ENCODE results near the gene MCF2L2. TPM values are rescaled to one million over a fixed set of nuclear protein-coding genes. Genes with fewer than 3 reads are reported as not detected.

Gene MCF2L2
- total and polyA plus RNA-seq, 2 donors (not counting 1 experiment from before 2014, with no cell fraction given): 0.03 to 1.6 TPM

- no peak overlapping the region for H3K27ac ChIP-seq (ENCODE audit: low read length in 2 of 2)
- DNase-seq (no peak), ATAC-seq (ENCODE audit: low read depth) (no peak)
- no peaks in the 10 kb centered on the region for H3K4me1 Mint-ChIP-seq
- no peak overlapping the region for H3K4me3 ChIP-seq (ENCODE audit: control extremely low read depth in 1 of 5, extremely low read depth in 1 of 5, insufficient read depth in 1 of 5, low read depth in 2 of 5, low read length in 4 of 5)
- intact Hi-C loops (cut with micrococcal nuclease): no loop called here
- 69% methylated on average over 2 of the region's 3 CpGs for WGBS (ENCODE audit: insufficient coverage)
- no peaks in the 10 kb centered on the region for H3K79me2 ChIP-seq (ENCODE audit: control insufficient read depth, insufficient read depth, low read length)
- H3K9ac ChIP-seq (ENCODE audit: low read length): no peak overlapping the region
- TF ChIP-seq, protein P1, sequence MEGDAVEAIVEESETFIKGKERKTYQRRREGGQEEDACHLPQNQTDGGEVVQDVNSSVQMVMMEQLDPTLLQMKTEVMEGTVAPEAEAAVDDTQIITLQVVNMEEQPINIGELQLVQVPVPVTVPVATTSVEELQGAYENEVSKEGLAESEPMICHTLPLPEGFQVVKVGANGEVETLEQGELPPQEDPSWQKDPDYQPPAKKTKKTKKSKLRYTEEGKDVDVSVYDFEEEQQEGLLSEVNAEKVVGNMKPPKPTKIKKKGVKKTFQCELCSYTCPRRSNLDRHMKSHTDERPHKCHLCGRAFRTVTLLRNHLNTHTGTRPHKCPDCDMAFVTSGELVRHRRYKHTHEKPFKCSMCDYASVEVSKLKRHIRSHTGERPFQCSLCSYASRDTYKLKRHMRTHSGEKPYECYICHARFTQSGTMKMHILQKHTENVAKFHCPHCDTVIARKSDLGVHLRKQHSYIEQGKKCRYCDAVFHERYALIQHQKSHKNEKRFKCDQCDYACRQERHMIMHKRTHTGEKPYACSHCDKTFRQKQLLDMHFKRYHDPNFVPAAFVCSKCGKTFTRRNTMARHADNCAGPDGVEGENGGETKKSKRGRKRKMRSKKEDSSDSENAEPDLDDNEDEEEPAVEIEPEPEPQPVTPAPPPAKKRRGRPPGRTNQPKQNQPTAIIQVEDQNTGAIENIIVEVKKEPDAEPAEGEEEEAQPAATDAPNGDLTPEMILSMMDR (IDR thresholded peaks at IDR 0.05): no peak
- no peak for TF ChIP-seq EZH2 (IDR thresholded peaks at IDR 0.05; ENCODE audit: borderline replicate concordance, insufficient read depth, low read depth, low read length, poor library complexity, severe bottlenecking)
- H3K27ac Mint-ChIP-seq: no peak overlapping the region
- H2AFZ ChIP-seq (ENCODE audit: insufficient read depth, low read depth, low read length, poor library complexity, severe bottlenecking): no peak overlapping the region
- no peaks in the 10 kb centered on the region for H3K36me3 ChIP-seq (replicated peaks in 1 of 2; ENCODE audit: control extremely low read depth in 1 of 2, control insufficient read depth in 1 of 2, extremely low read depth in 1 of 2, insufficient read depth in 2 of 2, low read length in 1 of 2)
- H3K9me3 Mint-ChIP-seq (ENCODE audit: insufficient read depth): no peaks in the 10 kb centered on the region
- no peaks in the 10 kb centered on the region for H3K4me1 ChIP-seq (ENCODE audit: control insufficient read depth in 2 of 2, insufficient read depth in 2 of 2, low read length in 2 of 2)
- ChIA-PET POLR2A (no interaction called here), CTCF (no interaction called here)
- no peaks in the 10 kb centered on the region for H4K20me1 ChIP-seq (ENCODE audit: control insufficient read depth, insufficient read depth, low read length, poor library complexity, severe bottlenecking)
- no peak overlapping the region for H3K4me2 ChIP-seq (replicated peaks; ENCODE audit: low read depth, low read length, poor library complexity, severe bottlenecking)
- no peak overlapping the region for H3K4me3 Mint-ChIP-seq
- H3K9me3 ChIP-seq (ENCODE audit: control extremely low read depth in 1 of 3, control insufficient read depth in 2 of 3, insufficient read depth in 1 of 3, low read length in 2 of 3): peaks cover 0 to 1% (median 0%) of the 10 kb centered on the region in 3 donors
- H3K27me3 ChIP-seq (replicated peaks in 1 of 4; ENCODE audit: control extremely low read depth in 1 of 4, control insufficient read depth in 3 of 4, insufficient read depth in 4 of 4, low read length in 3 of 4): peaks cover 0 to 5% (median 4%) of the 10 kb centered on the region in 4 experiments
- no peaks in the 10 kb centered on the region for H3K27me3 Mint-ChIP-seq
These were observed 133.2 kb downstream of the MCF2L2 start for GRCh38 chr3:183295211-183295610.

- no peaks in the 10 kb centered on the region for H3K27me3 Mint-ChIP-seq
- H3K9me3 Mint-ChIP-seq (ENCODE audit: insufficient read depth): no peaks in the 10 kb centered on the region
- ATAC-seq (ENCODE audit: low read depth) (no peak), DNase-seq (no peak)
- no peaks in the 10 kb centered on the region for H3K4me1 Mint-ChIP-seq
- ChIA-PET POLR2A (no interaction called here), CTCF (no interaction called here)
- H3K4me3 Mint-ChIP-seq: no peak overlapping the region
- Histone ChIP-seq H3K27ac (ENCODE audit: low read length in 2 of 2) (no peak overlapping the region), H3K9ac (ENCODE audit: low read length) (no peak overlapping the region), H2AFZ (ENCODE audit: insufficient read depth, low read depth, low read length, poor library complexity, severe bottlenecking) (no peak overlapping the region), H3K79me2 (ENCODE audit: control insufficient read depth, insufficient read depth, low read length) (no peaks in the 10 kb centered on the region), H4K20me1 (ENCODE audit: control insufficient read depth, insufficient read depth, low read length, poor library complexity, severe bottlenecking) (no peaks in the 10 kb centered on the region), H3K4me1 (ENCODE audit: control insufficient read depth in 2 of 2, insufficient read depth in 2 of 2, low read length in 2 of 2) (no peaks in the 10 kb centered on the region), H3K27me3 (replicated peaks in 1 of 4; ENCODE audit: control extremely low read depth in 1 of 4, control insufficient read depth in 3 of 4, insufficient read depth in 4 of 4, low read length in 3 of 4) (peaks cover 0 to 5% (median 4%) of the 10 kb centered on the region in 4 experiments), H3K9me3 (ENCODE audit: control extremely low read depth in 1 of 3, control insufficient read depth in 2 of 3, insufficient read depth in 1 of 3, low read length in 2 of 3) (peaks cover 0 to 1% (median 0%) of the 10 kb centered on the region in 3 donors), H3K4me2 (replicated peaks; ENCODE audit: low read depth, low read length, poor library complexity, severe bottlenecking) (no peak overlapping the region), H3K36me3 (replicated peaks in 1 of 2; ENCODE audit: control extremely low read depth in 1 of 2, control insufficient read depth in 1 of 2, extremely low read depth in 1 of 2, insufficient read depth in 2 of 2, low read length in 1 of 2) (no peaks in the 10 kb centered on the region), H3K4me3 (ENCODE audit: control extremely low read depth in 1 of 5, extremely low read depth in 1 of 5, insufficient read depth in 1 of 5, low read depth in 2 of 5, low read length in 4 of 5) (no peak overlapping the region)
- no peak overlapping the region for H3K27ac Mint-ChIP-seq
- intact Hi-C loops (cut with micrococcal nuclease): no loop called here
- no peak for TF ChIP-seq EZH2 (IDR thresholded peaks at IDR 0.05; ENCODE audit: borderline replicate concordance, insufficient read depth, low read depth, low read length, poor library complexity, severe bottlenecking)
- TF ChIP-seq, protein P1 (IDR thresholded peaks at IDR 0.05): no peak
- WGBS (ENCODE audit: insufficient coverage): no CpG with 5 or more reads among the region's 2 CpGs
These were observed 134.5 kb downstream of the MCF2L2 start for GRCh38 chr3:183293966-183294365.

Measured in B cell (primary cell).